SK-N-MC (cell line): Measurements from ENCODE around the gene MIS18A.

Experiments used
- EZH2 ChIP-seq: fragments of 200-600 bp; sonication (generic); IDR thresholded peaks from one replicate; pipeline ENCODE4 v1.6.1; 2017; ENCODE audit warnings: antibody characterized with exemption
- POLR2AphosphoS5 ChIP-seq: IDR thresholded peaks from 2 replicates; pipeline ENCODE4 v1.6.1; 2012; ENCODE audit warnings: mild to moderate bottlenecking, low read depth, low read length, borderline replicate concordance

- TF ChIP-seq POLR2AphosphoS5 (no peak), EZH2 (no peak)
Observed at GRCh38 chr21:32312976-32313375, 34.1 kb upstream of the MIS18A start.
